ENCODE results near the gene PSMC3IP. TPM values are rescaled to one million over a fixed set of nuclear protein-coding genes. Genes with fewer than 3 reads are reported as not detected.

The PSMC3IP gene
- total and polyA plus RNA-seq, 12 donors = 1.2 to 7.7 (median 2.0) TPM; not detected in 1

DNA sequence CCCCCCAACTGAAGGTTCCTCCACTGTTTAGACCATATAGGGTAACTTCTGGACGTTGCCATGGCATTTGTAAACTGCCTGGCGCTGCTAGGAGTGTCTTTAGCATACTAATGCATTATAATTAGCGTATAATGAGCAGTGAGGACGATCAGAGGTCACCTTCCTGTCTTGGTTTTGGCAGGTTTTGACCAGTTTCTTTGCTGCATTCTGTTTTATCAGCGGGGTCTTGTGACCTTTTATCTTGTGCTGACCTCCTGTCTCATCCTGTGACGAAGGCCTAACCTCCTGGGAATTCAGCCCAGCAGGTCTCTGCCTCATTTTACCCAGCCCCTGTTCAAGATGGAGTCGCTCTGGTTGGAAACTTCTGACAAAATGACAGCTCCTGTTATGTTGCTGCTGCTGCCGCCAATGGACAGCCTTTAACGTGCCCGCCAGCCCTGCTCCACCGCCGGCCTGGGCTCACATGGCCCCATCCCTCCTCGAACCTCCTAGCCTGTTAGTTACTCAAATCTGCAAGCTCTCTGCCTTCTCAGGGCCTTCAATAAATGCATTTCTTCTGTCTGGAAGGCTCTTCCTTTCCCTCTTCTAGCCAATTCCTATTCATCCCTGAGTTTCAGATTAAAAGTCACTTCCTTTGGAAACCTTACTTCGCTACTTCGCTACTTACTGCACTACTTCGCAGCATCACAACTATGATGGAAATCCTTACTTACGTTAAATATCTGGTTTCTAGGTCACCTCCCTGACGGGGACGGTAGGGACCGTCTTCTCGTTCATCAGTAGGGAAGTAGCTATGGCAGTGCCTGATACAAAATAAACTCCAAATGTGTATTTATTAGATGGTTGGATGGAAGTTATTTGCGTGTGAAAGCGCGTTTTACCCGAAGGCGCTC is 42.1 kb downstream of the PSMC3IP start:
- Histone ChIP-seq H3K9me3 (replicated peaks in 1 of 3) (no peaks in the 10 kb centered on the region), H3K4me1 (replicated peaks in 1 of 2) (peaks cover 12 to 27% of the 10 kb centered on the region in 2 donors), H3K27ac (peak overlapping the region; percentile 26 to 100 (median 75)), H3K27me3 (no peaks in the 10 kb centered on the region), H3K36me3 (replicated peaks in 1 of 2) (peaks cover 0 to 17% of the 10 kb centered on the region in 2 donors), H3K4me3 (peak overlapping the region in 2 of 4 donors; percentile 50 to 95)
- intact Hi-C loops (cut with DNase I) = no loop called here
- DNase-seq = no peak
- WGBS, 4 donors = 38 to 57% (median 44%) methylated on average over 18 to 26 of the region's 26 CpGs
- TF ChIP-seq CTCF (IDR thresholded peaks at IDR 0.05) (no peak), POLR2A (IDR thresholded peaks at IDR 0.05) (no peak)

DNA sequence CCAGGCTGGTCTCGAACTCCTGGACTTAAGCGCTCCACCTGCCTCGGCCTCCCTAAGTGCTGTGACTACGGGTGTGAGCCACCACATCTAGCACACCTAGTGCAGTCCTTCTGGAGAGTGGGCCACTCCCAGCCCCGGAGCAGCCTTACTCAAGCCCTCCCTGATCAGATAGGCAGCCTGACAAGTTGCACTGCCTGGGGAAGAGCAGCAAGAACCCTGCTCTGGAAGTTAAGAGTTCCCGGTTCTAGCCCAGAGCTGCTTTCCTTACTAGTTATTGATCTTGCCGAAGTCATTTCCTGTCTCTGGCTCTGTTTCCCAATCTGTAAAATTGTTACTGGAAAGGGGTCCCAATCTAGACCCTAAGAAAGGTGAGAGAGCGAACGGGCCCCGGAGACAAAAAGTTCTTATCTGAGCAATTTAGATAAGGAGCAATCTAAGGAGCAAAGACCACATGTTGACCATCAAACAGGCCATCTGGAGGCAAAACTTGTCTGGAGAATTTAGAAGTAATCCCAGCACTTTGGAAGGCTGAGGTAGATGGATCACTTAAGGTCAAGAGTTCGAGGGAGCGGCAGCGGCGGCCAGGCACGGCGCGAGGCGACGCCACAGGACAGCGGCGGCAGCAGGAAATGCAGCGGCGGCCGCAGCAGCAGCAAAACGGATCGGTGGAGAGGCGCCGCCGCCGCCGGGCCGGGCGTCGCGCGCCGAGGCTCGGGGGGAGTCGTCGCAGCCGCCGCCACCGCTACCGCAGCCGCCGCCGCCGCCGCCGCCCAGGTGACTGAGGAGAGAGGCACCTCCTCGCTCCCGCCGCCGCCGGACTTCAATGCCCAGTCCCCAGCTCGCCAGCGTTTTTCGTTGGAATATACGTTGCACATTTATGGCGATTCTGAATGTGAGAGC is 45.8 kb downstream of the PSMC3IP start:
- peak in 6 of 7 donors; percentile 64 to 85 (median 75) for DNase-seq
- Histone ChIP-seq H3K9me3 (replicated peaks in 1 of 3) (no peaks in the 10 kb centered on the region), H3K4me3 (peak overlapping the region in 2 of 4 donors; percentile 24 to 63), H3K27ac (peak overlapping the region in 4 of 5 donors; percentile 69 to 95 (median 75)), H3K36me3 (replicated peaks in 1 of 2) (no peaks in the 10 kb centered on the region), H3K4me1 (replicated peaks in 1 of 2) (peaks cover 10 to 27% of the 10 kb centered on the region in 2 donors), H3K27me3 (no peaks in the 10 kb centered on the region)
- 11 to 28% (median 21%) methylated on average over 15 to 60 of the region's 60 CpGs for WGBS, 4 donors
- intact Hi-C loops (cut with DNase I) = no loop called here
- TF ChIP-seq POLR2A (IDR thresholded peaks at IDR 0.05) = peak; percentile 21 to 66
- TF ChIP-seq CTCF (IDR thresholded peaks at IDR 0.05) = peak in 4 of 6 experiments; percentile 48 to 70 (median 60)

DNA sequence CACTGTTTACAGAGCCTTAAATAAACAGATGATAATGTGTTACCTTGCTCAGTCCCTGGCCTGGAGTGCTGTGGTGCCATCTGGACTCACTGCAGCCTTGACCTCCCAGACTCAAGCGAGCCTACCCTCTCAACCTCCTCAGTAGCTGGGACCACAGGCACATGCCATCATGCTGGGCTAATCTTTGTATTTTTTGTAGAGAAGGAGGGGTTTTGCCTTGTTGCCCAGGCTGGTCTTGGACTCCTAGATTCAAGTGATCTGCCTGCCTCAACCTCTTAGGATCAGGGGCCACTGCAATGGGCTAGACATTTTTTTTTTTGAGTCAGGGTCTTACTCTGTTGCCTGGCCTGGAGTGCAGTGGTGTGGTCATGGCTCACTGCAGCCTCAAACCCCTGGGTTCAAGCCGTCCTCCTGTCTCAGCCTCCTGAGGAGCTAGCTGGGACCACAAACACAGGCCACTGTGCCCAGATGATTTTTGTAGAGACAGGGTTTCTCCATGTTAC is 46.5 kb downstream of the PSMC3IP start:
- intact Hi-C loops (cut with DNase I) = no loop called here
- TF ChIP-seq CTCF (IDR thresholded peaks at IDR 0.05) (no peak), POLR2A (IDR thresholded peaks at IDR 0.05) (no peak)
- H3K27me3 ChIP-seq = no peaks in the 10 kb centered on the region
- H3K27ac ChIP-seq = peak overlapping the region in 3 of 5 donors; percentile 69 to 95 (median 81)
- H3K9me3 ChIP-seq (replicated peaks in 1 of 3) = no peaks in the 10 kb centered on the region
- 43 to 84% (median 68%) methylated on average over 2 of the region's 2 CpGs for WGBS, 4 donors
- H3K4me1 ChIP-seq (replicated peaks in 1 of 2) = peaks cover 16 to 33% of the 10 kb centered on the region in 2 donors
- no peak overlapping the region for H3K4me3 ChIP-seq
- peak in 1 of 7 donors; percentile 23 for DNase-seq
- H3K36me3 ChIP-seq (replicated peaks in 1 of 2) = no peaks in the 10 kb centered on the region

Measured in adrenal gland (tissue), 12 donors.